ENCODE measurements around the gene MECP2.

DNA sequence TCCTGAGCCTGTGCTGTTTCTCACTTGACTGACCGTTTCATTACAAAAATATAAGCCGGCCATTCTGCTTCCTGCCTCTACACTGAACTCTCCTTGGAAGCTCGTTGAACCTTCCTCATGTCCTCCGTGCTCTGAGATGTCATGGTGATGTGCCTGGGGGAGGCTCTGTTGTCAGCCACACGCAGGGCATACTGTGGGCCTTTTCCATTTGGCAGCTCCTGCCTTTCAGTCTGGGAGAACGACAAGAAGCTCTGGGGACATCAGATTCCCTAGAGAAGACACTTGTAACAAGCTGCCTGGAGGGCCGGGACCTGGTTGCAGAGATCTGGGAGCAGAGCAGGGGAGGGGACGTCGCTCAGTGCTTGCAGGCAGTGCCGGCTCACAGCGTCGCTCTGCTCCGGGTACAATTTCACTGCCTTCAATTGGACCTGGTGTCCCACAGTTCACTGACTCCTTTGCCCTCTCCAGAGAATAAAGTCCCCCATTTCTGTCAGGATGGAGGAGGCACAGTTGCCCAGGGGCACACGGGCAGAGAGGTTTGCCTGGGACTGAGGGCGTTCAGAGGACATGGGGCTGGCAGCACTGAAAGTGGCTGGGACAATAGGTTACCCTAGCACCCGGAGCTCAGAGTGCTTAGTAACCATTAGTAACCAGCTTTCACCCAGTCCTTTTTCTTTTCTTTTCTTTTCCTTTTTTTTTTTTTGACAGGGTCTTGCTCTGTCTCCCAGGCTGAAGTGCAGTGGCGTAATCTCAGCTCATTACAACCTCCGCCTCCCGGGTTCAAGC lies 19.1 kb upstream of the MECP2 start:
- no peak for TF ChIP-seq YY1 (IDR thresholded peaks at IDR 0.05; ENCODE audit: insufficient read depth, insufficient read length)
- no peak for TF ChIP-seq SUZ12 (IDR thresholded peaks at IDR 0.05; ENCODE audit: extremely low read depth, insufficient read depth, insufficient read length)

Data from NT2/D1 (cell line).